GM15510 (cell line): Measurements from ENCODE around the gene OR52N1.

ENCODE experiments used
- POLR2A ChIP-seq: IDR thresholded peaks from 3 replicates; pipeline ENCODE4 v1.6.1; 2011; ENCODE audit warnings: borderline replicate concordance; ENCODE audit not compliant: insufficient read length; ENCODE audit errors: extremely low read depth

The OR52N1 gene

GRCh38 chr11:5791165-5791564 lies at the start of gene OR52N1:
Gene OR52N1 (minus strand): TSS chr11:5791265. CDS start chr11:5788816, 2,449 bp downstream.
- TF ChIP-seq POLR2A = no peak

- no peak for TF ChIP-seq POLR2A
Measured at GRCh38 chr11:5837695-5838094, 46.6 kb upstream of the OR52N1 start.

- TF ChIP-seq POLR2A = no peak
Measured at GRCh38 chr11:5833446-5833845, 42.4 kb upstream of the OR52N1 start.

- no peak for TF ChIP-seq POLR2A
Measured at GRCh38 chr11:5831196-5831829, 40.2 kb upstream of the OR52N1 start.

- TF ChIP-seq POLR2A = no peak
Measured at GRCh38 chr11:5818245-5818886, 27.3 kb upstream of the OR52N1 start.

- TF ChIP-seq POLR2A = no peak
Measured at GRCh38 chr11:5815534-5815933, 24.5 kb upstream of the OR52N1 start.

GRCh38 chr11:5809905-5810795 lies 19.1 kb upstream of the OR52N1 start:
- TF ChIP-seq POLR2A = no peak

GRCh38 chr11:5809122-5809519 lies 18.1 kb upstream of the OR52N1 start:
- TF ChIP-seq POLR2A = no peak

GRCh38 chr11:5808500-5809121 lies 17.5 kb upstream of the OR52N1 start, which contains the start of gene OR52N2:
Gene OR52N2 (plus strand): TSS chr11:5808924. CDS start chr11:5820336, 11,412 bp downstream.
- TF ChIP-seq POLR2A = no peak

GRCh38 chr11:5807580-5807979 lies 16.5 kb upstream of the OR52N1 start:
- TF ChIP-seq POLR2A = no peak

GRCh38 chr11:5803982-5804381 lies 12.9 kb upstream of the OR52N1 start:
- no peak for TF ChIP-seq POLR2A

- no peak for TF ChIP-seq POLR2A
Measured at GRCh38 chr11:5796541-5796940, 5.5 kb upstream of the OR52N1 start.

- no peak for TF ChIP-seq POLR2A
Measured at GRCh38 chr11:5783255-5783654, 7.8 kb downstream of the OR52N1 start, which contains the start of gene OR52N5. Gene OR52N5 (minus strand): TSS chr11:5783355. CDS start chr11:5778634, 4,721 bp downstream.

- no peak for TF ChIP-seq POLR2A
Measured at GRCh38 chr11:5767056-5767455, 24.0 kb downstream of the OR52N1 start.

- TF ChIP-seq POLR2A = no peak
Measured at GRCh38 chr11:5753943-5754342, 37.1 kb downstream of the OR52N1 start, which contains the start of gene OR52N4. Gene OR52N4 (plus strand): TSS chr11:5754243. CDS start chr11:5754741, 498 bp downstream.
